ENCODE results near the gene VDAC1.

GRCh38 chr5:134047687-134048056, 42.9 kb upstream of the VDAC1 start:
- no peak for TF ChIP-seq SREBF2 (IDR thresholded peaks at IDR 0.05; ENCODE audit: low read length)
- TF ChIP-seq MAX (IDR thresholded peaks at IDR 0.05; ENCODE audit: low read depth, low read length), result no peak
- TF ChIP-seq CBX5 (IDR thresholded peaks at IDR 0.05; ENCODE audit: low read depth), result no peak
- TF ChIP-seq EZH2 (IDR thresholded peaks at IDR 0.05; ENCODE audit: borderline replicate concordance, control insufficient read depth, low read depth, low read length), result no peak
- no peak for TF ChIP-seq CTCF (IDR thresholded peaks at IDR 0.05 in 2 of 3, conservative IDR thresholded peaks at IDR 0.05 in 1 of 3; ENCODE audit: control insufficient read depth in 2 of 3, extremely low read depth in 1 of 3, insufficient read depth in 1 of 3, low read depth in 3 of 3, low read length in 3 of 3)
- no peak for TF ChIP-seq PML (IDR thresholded peaks at IDR 0.05; ENCODE audit: low read length)
- no peak for TF ChIP-seq NR2C2 (IDR thresholded peaks at IDR 0.05; ENCODE audit: borderline replicate concordance, control insufficient read depth, insufficient read length, low read depth)
- TF ChIP-seq POLR2A (IDR thresholded peaks at IDR 0.05; ENCODE audit: low read depth, low read length), result no peak
- no peak for TF ChIP-seq SMC3 (IDR thresholded peaks at IDR 0.05; ENCODE audit: borderline replicate concordance, low read length)
- no peak for TF ChIP-seq ETV6 (conservative IDR thresholded peaks at IDR 0.05 in 1 of 2, IDR thresholded peaks at IDR 0.05 in 1 of 2; ENCODE audit: borderline replicate concordance in 1 of 2, low read depth in 1 of 2)
- TF ChIP-seq FOXM1 (IDR thresholded peaks at IDR 0.05; ENCODE audit: low read depth, low read length), result no peak
- no peak for TF ChIP-seq CEBPB (IDR thresholded peaks at IDR 0.05; ENCODE audit: borderline replicate concordance in 1 of 2, low read depth in 2 of 2, low read length in 2 of 2)
